NB4 (cell line): Measurements from ENCODE around the gene LRBA.

ENCODE experiments used
- MAX ChIP-seq: IDR thresholded peaks from 2 replicates; pipeline ENCODE4 v1.6.1; 2011; ENCODE audit warnings: low read depth, low read length
- TF ChIP-seq, protein P1 (sequence below): IDR thresholded peaks from one replicate; pipeline ENCODE4 v1.5.1; 2012; ENCODE audit warnings: low read depth, low read length

GRCh38 chr4:150501983-150502382 lies 513.1 kb downstream of the LRBA start:
- TF ChIP-seq, protein P1, sequence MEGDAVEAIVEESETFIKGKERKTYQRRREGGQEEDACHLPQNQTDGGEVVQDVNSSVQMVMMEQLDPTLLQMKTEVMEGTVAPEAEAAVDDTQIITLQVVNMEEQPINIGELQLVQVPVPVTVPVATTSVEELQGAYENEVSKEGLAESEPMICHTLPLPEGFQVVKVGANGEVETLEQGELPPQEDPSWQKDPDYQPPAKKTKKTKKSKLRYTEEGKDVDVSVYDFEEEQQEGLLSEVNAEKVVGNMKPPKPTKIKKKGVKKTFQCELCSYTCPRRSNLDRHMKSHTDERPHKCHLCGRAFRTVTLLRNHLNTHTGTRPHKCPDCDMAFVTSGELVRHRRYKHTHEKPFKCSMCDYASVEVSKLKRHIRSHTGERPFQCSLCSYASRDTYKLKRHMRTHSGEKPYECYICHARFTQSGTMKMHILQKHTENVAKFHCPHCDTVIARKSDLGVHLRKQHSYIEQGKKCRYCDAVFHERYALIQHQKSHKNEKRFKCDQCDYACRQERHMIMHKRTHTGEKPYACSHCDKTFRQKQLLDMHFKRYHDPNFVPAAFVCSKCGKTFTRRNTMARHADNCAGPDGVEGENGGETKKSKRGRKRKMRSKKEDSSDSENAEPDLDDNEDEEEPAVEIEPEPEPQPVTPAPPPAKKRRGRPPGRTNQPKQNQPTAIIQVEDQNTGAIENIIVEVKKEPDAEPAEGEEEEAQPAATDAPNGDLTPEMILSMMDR: no peak
- TF ChIP-seq MAX: no peak
